Measurements from ENCODE around the gene ANKZF1. TPM values are rescaled to one million over a fixed set of nuclear protein-coding genes. Genes with fewer than 3 reads are reported as not detected.

Gene ANKZF1, protein sequence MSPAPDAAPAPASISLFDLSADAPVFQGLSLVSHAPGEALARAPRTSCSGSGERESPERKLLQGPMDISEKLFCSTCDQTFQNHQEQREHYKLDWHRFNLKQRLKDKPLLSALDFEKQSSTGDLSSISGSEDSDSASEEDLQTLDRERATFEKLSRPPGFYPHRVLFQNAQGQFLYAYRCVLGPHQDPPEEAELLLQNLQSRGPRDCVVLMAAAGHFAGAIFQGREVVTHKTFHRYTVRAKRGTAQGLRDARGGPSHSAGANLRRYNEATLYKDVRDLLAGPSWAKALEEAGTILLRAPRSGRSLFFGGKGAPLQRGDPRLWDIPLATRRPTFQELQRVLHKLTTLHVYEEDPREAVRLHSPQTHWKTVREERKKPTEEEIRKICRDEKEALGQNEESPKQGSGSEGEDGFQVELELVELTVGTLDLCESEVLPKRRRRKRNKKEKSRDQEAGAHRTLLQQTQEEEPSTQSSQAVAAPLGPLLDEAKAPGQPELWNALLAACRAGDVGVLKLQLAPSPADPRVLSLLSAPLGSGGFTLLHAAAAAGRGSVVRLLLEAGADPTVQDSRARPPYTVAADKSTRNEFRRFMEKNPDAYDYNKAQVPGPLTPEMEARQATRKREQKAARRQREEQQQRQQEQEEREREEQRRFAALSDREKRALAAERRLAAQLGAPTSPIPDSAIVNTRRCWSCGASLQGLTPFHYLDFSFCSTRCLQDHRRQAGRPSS
- 10 to 100 TPM; 13.0 to 23.0 (median 19.1) TPM for total RNA-seq

GRCh38 chr2:219229305-219230058 lies at the start of gene ANKZF1, which contains the start of gene ATG9A:
ANKZF1 (plus strand) TSS chr2:219229806; CDS start chr2:219230258, 452 bp downstream.
ATG9A (minus strand) TSS chr2:219229636; CDS start chr2:219228024, 1,612 bp downstream.
- Histone ChIP-seq H3K9me3 (no peaks in the 10 kb centered on the region), H3K4me3 (peak within 1 kb of the TSS; percentile 73 to 95 (median 90)), H3K27me3 (no peaks in the 10 kb centered on the region), H3K36me3 (peaks cover 2 to 59% of the 10 kb centered on the region in 2 donors), H3K27ac (peak within 1 kb of the TSS; percentile 85 to 99 (median 90)), H3K4me1 (peaks cover 22 to 27% of the 10 kb centered on the region in 2 donors)
- peak; percentile 93 to 95 for TF ChIP-seq POLR2A (IDR thresholded peaks at IDR 0.05)
- TF ChIP-seq, protein P1, sequence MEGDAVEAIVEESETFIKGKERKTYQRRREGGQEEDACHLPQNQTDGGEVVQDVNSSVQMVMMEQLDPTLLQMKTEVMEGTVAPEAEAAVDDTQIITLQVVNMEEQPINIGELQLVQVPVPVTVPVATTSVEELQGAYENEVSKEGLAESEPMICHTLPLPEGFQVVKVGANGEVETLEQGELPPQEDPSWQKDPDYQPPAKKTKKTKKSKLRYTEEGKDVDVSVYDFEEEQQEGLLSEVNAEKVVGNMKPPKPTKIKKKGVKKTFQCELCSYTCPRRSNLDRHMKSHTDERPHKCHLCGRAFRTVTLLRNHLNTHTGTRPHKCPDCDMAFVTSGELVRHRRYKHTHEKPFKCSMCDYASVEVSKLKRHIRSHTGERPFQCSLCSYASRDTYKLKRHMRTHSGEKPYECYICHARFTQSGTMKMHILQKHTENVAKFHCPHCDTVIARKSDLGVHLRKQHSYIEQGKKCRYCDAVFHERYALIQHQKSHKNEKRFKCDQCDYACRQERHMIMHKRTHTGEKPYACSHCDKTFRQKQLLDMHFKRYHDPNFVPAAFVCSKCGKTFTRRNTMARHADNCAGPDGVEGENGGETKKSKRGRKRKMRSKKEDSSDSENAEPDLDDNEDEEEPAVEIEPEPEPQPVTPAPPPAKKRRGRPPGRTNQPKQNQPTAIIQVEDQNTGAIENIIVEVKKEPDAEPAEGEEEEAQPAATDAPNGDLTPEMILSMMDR (IDR thresholded peaks at IDR 0.05 in 4 of 5, conservative IDR thresholded peaks at IDR 0.05 in 1 of 5), result peak in 1 of 5 experiments; percentile 17
- DNase-seq, result peak; percentile 99 to 100
- in situ Hi-C loops (cut with MboI; ENCODE audit: low sequenced_read_pairs in 4 of 4), result no loop called here
- intact Hi-C loops (cut with DNase I; ENCODE audit: low total_unique reads), result loop anchor here (1.0 to 5.0 kb wide), 7 partner anchors 10 to 268 kb away; partner anchors contain the start of genes DNAJB2, GLB1L, GMPPA and NHEJ1
- ATAC-seq, result peak; percentile 96 to 98

DNA sequence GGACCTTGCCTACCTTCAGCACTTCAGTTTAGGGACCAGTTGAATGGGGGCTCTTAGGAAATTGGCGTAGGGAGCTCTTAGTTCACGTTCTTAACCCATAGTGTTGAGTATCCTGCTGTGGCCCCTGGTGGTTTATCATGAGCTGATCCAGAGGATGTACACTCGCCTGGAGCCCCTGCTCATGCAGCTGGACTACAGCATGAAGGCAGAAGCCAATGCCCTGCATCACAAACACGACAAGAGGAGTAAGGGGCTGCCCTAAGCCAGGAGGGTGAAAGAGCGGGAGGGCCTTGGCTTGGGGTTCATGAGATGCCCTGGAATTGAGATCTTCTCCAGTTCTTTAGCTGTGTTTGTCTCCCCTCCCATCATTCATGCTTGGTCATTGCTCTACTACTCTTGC lies 48.6 kb upstream of the ANKZF1 start:
- H3K27me3 ChIP-seq, result no peaks in the 10 kb centered on the region
- peaks cover 11 to 14% of the 10 kb centered on the region in 2 donors for H3K4me1 ChIP-seq
- H3K9me3 ChIP-seq, result no peaks in the 10 kb centered on the region
- DNase-seq, result no peak
- in situ Hi-C loops (cut with MboI; ENCODE audit: low sequenced_read_pairs in 4 of 4), result no loop called here
- ATAC-seq, result no peak
- TF ChIP-seq, protein P1 (IDR thresholded peaks at IDR 0.05 in 4 of 5, conservative IDR thresholded peaks at IDR 0.05 in 1 of 5), result no peak
- no peak for TF ChIP-seq POLR2A (IDR thresholded peaks at IDR 0.05)
- H3K4me3 ChIP-seq, result no peak overlapping the region
- no peak overlapping the region for H3K27ac ChIP-seq
- intact Hi-C loops (cut with DNase I; ENCODE audit: low total_unique reads), result no loop called here
- peaks cover 0 to 52% of the 10 kb centered on the region in 2 donors for H3K36me3 ChIP-seq

DNA sequence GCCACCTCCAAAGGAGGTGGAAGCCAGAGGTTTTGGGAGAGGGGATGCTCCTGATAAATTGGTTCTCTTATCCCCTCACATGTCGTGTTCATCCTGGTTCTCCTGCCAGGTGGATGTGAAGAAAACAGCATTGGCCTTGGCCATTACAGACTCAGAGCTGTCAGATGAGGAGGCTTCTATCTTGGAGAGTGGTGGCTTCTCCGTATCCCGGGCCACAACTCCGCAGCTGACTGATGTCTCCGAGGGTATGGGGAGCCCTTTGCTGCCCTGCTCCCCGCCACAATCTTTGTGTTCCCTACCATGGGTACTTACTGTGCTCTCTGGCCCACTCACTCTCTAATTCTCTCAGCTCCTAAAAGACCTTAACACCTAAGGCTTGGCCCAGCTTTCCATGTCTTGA lies 48.1 kb upstream of the ANKZF1 start:
- intact Hi-C loops (cut with DNase I; ENCODE audit: low total_unique reads), result no loop called here
- TF ChIP-seq, protein P1 (IDR thresholded peaks at IDR 0.05 in 4 of 5, conservative IDR thresholded peaks at IDR 0.05 in 1 of 5), result no peak
- no peak for TF ChIP-seq POLR2A (IDR thresholded peaks at IDR 0.05)
- H3K27ac ChIP-seq, result no peak overlapping the region
- ATAC-seq, result no peak
- peaks cover 9 to 13% of the 10 kb centered on the region in 2 donors for H3K4me1 ChIP-seq
- DNase-seq, result no peak
- H3K27me3 ChIP-seq, result no peaks in the 10 kb centered on the region
- in situ Hi-C loops (cut with MboI; ENCODE audit: low sequenced_read_pairs in 4 of 4), result no loop called here
- H3K9me3 ChIP-seq, result no peaks in the 10 kb centered on the region
- H3K4me3 ChIP-seq, result no peak overlapping the region
- H3K36me3 ChIP-seq, result peaks cover 0 to 52% of the 10 kb centered on the region in 2 donors

- in situ Hi-C loops (cut with MboI; ENCODE audit: low sequenced_read_pairs in 4 of 4), result no loop called here
- no peaks in the 10 kb centered on the region for H3K9me3 ChIP-seq
- H3K36me3 ChIP-seq, result peaks cover 0 to 52% of the 10 kb centered on the region in 2 donors
- H3K4me3 ChIP-seq, result no peak overlapping the region
- H3K4me1 ChIP-seq, result peaks cover 9 to 13% of the 10 kb centered on the region in 2 donors
- H3K27ac ChIP-seq, result no peak overlapping the region
- no peaks in the 10 kb centered on the region for H3K27me3 ChIP-seq
- intact Hi-C loops (cut with DNase I; ENCODE audit: low total_unique reads), result no loop called here
- no peak for TF ChIP-seq POLR2A (IDR thresholded peaks at IDR 0.05)
- TF ChIP-seq, protein P1 (IDR thresholded peaks at IDR 0.05 in 4 of 5, conservative IDR thresholded peaks at IDR 0.05 in 1 of 5), result no peak
- DNase-seq (no peak), ATAC-seq (no peak)
These were observed 47.1 kb upstream of the ANKZF1 start for GRCh38 chr2:219182331-219183150.
